GM18858 (cell line): Measurements from ENCODE around the gene SYT3.

Source experiments
- ATAC-seq: cut with Tn5 transposase; IDR thresholded peaks from one replicate; pipeline ENCODE4 v1.9.1; 2021; ENCODE audit not compliant: unreplicated experiment

Gene SYT3

DNA sequence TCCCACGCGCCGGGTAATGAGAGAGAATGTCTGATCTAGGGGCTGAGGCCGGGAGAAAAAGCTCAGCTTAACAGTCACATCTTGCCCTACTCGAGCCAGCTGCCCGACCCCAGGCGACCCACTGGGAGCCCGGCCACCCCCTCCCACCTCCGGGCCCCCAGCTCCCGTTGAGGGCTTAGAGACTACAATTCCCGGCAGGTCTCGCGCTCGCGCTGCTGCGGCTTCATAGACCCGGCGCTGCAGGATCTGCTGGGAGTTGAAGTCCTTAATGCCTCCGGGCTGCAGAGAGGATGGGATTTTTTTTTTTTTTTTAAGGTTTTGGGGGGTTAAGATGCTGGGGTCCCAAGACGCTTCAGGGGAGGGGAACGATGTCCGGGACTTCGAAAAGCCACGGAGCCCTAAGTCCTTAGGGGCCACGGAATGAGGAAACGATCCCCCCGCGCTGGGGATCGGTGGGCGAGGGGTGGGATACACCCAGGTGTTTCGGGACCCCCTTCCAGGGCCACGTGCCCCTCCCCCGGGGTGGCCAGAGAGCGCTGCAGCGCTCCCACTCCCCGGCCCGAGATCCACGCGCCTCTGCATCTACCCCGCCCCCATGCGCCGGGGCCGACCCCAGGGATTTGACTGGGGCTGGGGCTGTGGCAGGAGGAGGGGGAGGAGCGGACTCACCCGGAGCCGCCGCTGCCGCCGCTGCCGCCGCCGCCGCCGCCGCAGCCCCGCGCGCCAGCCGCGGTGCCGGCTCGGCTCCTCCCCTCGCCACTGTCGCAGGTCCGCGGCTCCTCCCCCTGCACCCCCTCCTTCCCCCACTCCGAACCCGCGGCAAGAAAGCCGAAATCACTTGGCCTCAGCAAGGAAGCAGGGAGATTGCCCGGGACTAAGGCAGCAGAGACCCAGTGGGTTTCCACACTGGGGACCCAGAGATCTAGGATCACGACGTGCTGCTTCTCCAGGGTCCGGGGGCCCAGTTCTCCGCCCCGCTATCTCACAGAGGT is at the start of gene SYT3:
Gene SYT3 (minus strand): TSS at position 761 of the 992 bp plus-strand sequence. CDS start 2,470 bp downstream, outside the sequence.
- ATAC-seq, result no peak

DNA sequence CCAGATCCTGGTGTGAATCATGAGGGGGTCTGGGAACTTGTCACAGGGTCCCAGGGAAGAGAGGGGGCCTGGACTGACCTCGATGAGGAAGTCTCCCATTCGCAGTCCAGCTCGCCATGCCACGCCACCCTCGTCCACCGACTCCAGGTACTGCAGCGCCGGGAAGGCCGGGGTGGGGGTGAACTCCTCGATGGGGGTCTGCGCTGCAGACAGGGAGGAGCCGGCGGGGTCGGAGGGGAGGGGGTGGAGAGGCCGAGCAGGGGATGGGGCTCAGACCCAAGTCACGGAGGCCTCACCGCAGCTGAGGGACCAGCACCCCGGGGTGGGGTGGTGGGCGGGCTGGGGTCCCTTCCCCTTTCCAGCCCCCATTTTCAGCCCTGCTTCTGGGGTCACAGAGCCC is 49.1 kb upstream of the SYT3 start:
- ATAC-seq, result no peak

- ATAC-seq, result no peak
These were observed 46.8 kb upstream of the SYT3 start for GRCh38 chr19:50686310-50687032.

DNA sequence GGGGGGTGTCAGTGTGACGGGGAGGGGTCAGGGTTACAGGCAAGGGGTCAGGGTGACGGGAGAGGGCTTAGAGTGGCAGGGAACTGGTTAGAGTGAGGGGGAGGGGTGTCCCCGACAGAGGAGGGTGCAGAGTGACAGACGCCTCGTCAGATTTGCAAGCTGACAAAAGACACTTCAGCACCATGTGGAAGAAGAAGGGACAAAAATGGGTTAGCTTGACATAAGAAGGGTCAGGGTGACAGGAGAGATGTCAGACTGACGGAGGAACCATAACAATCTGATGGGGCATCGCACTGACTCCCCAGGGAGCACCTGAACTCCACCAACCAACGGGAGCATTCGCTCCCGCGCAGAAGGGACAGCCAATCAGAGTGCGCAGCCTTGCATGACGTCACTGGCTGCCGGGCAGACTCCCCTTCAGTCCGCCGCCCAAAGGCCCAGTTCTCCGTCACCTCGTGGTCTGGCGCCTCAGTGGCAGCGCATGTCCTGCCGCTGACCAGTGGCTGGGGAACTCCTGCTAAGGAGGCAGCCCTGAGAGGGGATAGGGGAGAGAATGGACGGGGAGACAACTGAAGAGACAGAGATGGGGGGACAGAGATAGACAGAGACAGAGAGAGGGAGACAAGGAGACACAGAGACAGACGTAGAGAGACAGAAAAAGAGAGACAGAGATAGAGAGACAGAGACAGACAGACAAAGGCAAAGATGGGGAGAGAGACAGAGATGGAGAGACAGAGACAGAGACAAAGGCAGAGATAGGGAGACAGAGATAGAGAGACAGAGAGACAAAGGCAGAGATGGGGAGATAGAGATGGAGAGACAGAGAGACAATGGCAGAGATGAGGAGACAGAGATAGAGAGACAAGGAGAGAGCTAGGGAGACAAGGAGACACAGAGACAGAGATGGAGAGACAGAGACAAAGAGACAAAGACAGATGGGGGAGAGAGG is 39.8 kb upstream of the SYT3 start:
- ATAC-seq, result no peak

DNA sequence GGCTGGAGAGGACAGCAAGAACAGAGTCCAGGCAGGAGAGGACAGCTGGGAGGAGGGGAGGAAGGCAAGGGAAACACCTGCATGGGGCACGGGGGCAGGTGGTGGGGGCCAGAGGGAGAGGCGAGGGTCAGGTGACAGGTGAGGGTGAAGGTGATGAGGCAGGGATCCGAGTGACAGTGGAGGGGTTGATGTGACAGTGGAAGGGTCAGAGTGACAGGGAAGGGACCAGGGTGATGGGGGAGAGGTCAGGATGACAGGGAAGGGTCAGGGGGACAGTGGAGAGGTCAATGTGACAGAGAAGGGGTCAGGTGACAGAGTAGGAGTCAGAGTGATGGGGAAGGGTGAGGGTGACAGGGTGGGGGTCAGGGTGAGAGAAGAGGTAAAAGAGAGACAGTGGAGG is 38.6 kb upstream of the SYT3 start:
- no peak for ATAC-seq

- no peak for ATAC-seq
These were observed 38.0 kb upstream of the SYT3 start for GRCh38 chr19:50677636-50678035.

- ATAC-seq, result no peak
These were observed 37.0 kb upstream of the SYT3 start for GRCh38 chr19:50676625-50677197.

DNA sequence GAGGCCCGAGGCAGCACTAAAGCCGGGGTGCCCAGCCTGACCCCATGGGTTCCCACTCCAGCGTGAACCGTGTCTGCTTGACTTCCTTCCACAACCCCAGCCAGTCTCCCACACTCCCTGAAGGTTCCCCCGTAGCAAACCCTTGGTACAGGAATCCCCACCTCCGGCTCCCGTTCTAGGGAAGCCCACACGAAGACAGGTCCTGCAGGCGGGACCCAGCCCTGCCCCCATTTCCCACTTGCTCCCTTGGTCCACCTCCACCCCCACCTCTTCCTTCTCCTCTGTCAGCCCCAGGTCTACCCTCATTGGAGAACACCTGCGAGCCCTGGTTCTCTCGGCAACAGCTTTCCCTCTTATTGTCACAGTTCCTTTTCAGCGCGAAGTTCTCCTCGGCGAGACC is 33.4 kb upstream of the SYT3 start:
- no peak for ATAC-seq

GRCh38 chr19:50670102-50670380 is 30.4 kb upstream of the SYT3 start:
- ATAC-seq, result no peak

DNA sequence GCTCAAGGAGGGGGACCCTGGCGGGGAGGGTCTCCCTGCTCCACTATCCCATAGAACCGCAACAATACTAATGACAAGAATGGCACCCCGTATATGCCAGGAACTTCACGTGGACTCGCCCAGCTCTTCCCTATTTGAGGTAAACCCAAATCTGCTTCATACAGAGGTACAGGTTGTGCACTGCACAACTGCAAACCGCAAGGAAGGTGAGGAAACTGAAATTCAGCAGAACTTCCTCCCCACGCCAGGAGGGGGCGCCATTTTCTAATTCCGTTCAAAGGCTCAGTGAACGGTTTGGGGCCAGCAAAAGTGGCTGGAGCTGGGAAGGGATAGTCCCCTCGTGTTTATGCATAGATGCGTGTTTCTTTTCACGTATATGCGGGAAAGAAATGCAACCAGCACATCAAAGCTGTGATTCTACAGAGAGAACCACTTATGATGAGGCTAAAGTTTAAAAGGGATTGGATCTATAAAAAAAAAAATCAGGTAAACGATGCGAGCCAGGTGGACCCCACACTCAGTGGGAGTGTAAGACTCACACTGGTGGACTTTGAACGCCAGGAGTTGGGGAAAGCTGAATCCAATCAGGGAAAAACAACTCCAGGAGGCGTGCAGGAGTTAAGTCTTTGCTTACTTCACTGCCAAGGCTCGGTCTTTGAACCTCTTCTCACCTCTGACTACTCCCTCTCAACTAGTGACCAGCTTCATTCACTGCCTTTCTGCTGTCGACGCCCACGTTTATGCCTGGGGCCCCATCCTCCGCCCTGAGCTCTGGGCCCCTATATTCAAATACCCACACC is 29.8 kb upstream of the SYT3 start:
- no peak for ATAC-seq

- ATAC-seq, result no peak
These were observed 29.2 kb upstream of the SYT3 start for GRCh38 chr19:50668879-50669278.

GRCh38 chr19:50668416-50668815 is 28.7 kb upstream of the SYT3 start:
- ATAC-seq, result no peak

DNA sequence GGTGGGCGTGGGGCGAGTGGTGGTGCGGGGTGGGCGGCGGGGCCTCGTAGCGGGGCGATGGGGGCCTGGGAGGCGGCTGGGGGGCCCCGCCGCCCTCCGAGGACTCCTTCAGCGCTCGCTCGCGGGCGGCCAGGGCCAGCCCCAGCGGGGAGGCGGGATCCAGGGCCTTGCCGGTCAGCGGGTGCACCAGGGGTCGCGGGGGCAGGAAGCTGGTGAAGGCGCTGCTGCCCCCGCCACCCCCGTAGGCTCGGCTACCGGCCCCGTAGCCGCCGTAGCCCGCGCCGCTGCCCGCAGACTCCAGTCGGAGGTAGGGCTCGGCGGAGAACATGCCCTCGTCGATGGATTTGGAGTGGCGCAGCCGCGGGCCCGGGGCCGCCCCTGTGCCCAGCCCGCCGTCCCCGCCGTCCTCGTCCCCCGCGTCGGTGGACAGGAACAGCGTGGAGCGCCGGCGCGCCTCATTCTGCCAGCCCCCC is 28.1 kb upstream of the SYT3 start:
- no peak for ATAC-seq

DNA sequence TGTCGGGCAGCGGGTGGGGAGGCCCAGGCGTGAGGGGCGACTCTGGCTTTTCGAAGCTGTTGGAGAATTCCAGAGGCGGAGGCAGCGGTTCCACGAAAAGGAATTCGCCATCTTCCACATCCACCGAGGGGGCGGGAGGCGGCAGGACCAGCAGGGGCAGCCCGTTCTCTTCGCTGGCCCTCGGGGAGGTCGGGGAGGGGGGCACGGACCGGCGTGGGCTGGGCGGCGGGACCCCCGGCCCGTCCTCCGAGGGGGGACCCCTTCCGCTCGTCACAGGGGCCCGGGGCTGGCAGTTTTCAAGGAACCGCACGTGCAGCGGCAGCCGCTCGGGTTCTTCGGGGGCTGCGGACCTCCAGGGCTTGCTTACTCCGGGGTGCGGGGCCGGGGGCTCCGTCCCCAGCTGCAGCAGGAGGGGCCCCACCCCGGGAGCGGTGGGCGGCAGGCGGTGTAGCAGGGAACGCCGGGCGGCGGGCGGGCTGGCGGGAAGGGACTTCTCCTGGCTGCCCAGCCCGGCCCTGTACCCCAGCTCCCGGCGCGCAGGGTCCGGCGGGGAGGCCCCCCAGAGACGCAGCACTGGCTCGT is 27.6 kb upstream of the SYT3 start:
- no peak for ATAC-seq

DNA sequence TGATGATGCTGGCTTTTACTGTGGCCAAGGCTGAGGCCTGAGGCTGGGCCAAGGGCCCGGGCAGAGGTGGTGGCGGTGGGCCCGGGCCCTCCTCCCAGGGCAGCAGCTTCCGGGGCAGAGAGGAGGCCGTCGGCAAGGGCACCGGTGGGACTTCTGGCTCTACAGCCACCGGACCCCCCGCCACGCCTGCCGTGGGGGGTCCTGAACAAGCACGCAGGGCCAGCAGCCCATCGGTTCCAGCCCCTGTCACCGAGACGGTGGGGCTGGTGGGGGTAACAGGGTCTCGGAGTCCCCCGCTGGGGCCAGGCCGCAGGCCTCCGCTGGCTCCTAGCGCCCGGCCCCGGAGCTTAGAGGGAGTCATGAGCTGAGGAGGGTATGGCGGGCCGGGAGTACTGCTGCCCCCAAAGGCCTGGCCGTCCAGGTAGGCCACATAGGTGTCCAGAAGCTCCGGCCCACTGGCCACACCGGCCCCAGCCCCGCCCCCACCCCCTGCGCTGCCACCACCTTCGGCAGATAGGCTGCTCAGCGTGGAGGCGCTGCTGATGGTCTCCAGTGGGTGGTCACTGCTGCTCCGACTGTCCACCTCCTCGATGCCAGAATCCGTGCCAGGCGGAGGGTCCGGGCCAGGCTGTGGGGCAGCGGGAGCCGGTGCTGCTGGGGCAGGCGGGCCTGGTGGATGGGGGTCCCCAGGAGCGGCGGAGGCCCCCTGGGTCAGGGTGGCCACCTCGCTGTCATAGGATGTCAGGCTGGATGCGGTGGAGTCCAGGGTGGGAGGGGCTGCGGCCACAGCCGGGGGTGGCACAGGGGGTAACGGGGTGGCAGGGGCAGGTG is 26.9 kb upstream of the SYT3 start:
- no peak for ATAC-seq

GRCh38 chr19:50664204-50664603 is 24.5 kb upstream of the SYT3 start:
- ATAC-seq, result no peak

DNA sequence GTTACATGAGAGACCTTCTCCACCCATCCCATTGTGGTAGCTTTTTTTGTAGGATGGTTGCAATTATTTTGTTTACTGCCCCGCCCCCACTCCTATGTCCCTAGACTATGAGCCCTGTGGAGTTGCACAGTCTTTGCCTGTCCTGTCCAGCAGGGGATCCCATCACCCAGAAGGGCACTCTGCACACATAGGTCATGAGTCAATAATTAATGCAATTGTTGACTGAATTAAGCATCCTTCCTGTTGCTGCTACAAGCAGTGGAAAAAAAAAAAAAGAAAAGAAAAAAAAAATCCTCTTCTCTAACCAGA is 23.8 kb upstream of the SYT3 start:
- no peak for ATAC-seq

- ATAC-seq, result no peak
These were observed 23.2 kb upstream of the SYT3 start for GRCh38 chr19:50662651-50663481.
